ENCODE results near the gene RNGTT.
"Not testable (repeated sequence)": the region's sequence is repeated elsewhere in the genome, so short reads cannot be mapped to it uniquely, and the experiment has no call there.

Gene RNGTT

DNA sequence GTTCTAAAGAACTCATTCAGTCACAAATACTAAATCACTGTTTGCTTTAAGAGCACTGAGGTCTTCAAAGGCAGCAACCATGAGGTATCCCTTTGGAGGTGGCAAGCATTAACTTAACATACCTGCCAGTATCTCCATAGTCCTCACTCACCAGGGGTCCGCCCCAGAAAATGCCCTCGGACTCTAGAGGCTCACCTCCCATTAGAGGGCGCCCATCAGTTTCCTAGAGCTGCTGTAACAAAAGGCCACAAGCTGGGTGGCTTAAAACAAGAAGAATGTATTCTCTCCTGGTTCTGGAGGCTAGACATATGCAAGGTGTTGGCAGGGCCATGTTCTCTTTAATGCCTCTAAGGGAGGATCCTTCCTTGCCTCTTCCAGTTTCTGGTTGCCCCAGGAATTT, 12.0 kb upstream of the RNGTT start:
- no peak overlapping the region for H3K4me3 ChIP-seq (ENCODE audit: low read length)
- DNase-seq (ENCODE audit: low read depth, low spot score) = no peak

DNA sequence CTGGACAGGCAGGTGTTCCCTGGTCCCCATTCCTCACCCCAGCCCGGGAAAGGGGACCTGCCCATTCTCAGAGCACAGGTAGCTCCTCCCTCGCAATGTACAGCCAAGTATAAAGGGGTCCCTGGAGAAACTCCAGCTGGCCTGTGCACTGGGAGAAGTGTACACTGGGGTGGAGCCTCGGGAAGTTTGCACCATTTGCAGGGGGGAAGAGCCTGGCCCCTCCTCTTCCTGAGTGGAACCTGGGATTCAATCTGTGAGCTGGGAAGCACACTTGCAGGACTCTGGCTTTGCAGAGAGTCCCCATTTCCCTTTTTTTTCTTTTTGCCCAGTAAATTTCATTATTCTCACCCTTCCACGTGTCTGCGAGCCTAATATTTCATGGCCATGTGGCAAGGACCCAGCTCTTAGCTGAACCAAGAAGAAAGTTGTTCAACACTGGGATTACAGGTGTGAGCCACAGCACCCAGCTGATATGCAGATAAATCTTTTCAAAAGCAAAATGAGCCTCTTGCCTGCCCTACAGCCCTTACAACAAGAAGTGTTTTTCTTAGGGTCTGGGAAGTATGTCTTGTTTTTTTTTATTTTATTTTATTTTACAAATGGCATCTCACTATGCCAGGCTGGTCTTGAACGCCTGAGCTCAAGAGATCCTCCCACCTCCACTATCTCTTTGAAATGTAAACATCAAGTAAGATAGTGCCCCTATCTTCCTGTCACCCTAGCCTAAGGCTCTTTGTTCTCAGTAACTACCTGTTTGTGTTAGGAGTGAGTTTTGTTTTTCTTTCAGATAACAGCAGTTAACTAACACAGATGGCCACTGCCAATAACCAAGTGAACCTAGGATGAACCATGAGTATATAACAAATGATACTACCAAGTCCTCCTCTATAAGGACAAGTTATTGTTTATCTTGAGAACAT, 9.3 kb upstream of the RNGTT start:
- DNase-seq (ENCODE audit: low read depth, low spot score) = peak; percentile 27

DNA sequence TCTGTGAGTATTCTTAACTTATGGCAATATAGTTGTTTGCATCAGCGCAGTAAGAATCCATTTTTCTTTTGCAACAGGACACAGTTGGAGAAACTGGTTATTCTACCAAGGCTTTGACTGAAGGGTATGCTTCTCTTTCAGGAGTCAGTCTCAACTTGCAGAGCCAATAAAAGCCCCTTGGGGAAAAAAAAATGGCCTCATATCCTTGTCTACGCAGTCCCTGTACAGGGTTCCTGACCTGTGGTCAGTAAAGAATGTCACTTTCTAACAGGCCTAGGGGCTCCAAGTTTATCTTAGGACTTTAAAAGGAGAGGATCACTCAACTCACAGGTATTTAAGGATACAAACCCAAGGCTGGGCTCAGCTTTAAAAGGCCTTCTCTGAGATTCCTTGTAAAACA, 6.9 kb upstream of the RNGTT start:
- no peak for DNase-seq (ENCODE audit: low read depth, low spot score)
- H3K4me3 ChIP-seq (ENCODE audit: low read length) = no peak overlapping the region

More for the DNA sequence above, 9.3 kb upstream of the RNGTT start:
- H3K4me3 ChIP-seq (ENCODE audit: low read length) = no peak overlapping the region

DNA sequence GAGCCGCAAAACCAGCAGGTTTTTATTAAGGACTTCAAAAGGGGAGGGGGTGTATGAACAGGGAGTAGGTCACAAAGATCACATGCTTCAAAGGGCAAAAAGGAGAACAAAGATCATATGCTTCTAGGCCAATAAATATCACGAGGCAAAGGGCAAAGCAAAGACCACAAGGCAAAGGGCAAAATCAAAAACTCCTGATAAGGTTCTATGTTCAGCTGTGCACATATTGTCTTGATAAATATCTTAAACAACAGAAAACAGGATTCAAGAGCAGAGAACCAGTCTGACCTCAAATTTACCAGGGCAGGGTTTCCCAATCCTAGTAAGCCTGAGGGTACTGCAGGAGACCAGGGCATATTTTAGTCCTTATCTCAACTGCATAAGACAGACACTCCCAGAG, 5.8 kb upstream of the RNGTT start:
- not testable (repeated sequence) for DNase-seq (ENCODE audit: low read depth, low spot score); H3K4me3 ChIP-seq (ENCODE audit: low read length)

DNA sequence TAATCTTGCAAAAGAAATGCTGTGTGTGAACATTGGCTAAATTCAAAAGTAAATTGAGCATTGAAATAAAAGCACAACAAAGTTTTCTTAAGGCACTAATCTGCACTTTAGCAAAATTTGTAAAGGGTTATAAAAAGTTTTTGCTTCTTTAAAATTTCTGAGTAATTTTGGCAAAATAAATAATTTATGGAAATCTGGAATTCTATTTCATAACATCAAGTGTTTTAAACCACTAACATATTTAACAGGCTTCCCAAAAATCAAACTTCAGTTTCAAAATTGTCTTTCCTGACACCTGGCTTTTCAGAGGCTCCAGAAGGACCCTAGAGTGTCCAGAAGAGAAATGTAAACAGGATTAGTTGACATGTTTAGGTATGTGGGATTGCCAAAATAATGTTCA, 4.5 kb upstream of the RNGTT start:
- DNase-seq (ENCODE audit: low read depth, low spot score) = no peak
- H3K4me3 ChIP-seq (ENCODE audit: low read length) = no peak overlapping the region

DNA sequence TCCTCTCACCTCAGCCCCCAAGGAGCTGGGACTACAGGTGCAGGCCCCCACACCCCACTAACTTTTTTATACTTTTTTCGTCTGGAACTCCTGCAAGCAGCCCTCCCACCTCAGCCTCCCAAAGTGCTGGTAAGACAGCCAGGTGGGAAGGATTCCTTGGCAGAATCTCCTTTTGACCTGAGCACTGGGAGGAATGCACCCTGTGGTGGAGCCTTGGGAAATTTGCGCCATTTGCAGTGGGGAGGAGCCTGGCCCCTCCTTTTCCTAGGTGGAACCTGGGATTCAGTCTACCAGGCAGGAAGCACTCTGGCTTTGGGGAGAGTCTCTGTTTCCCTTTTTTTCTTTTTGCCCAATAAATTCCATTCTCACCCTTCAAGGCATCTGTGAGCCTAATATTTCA, 2.3 kb upstream of the RNGTT start:
- DNase-seq (ENCODE audit: low read depth, low spot score) = no peak
- no peak overlapping the region for H3K4me3 ChIP-seq (ENCODE audit: low read length)

DNA sequence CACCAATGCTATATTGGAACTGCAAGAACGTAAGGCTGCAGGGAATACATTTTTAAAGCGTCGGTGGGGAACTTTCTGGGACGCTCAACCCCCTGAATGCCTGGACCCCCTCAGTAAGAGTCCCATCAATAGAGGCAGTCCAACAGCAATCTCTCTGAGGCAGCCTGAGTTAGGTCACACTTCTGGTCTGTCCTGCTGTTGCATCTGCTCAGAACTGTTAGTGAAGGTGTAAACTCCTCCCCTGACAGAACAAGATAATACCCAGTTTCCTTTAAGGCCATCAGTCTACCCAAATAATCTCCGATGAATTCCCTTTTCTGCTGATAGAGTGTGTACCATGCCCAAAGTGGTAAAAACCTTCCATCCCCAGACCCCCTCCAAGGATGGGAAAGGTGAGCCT, 1.1 kb upstream of the RNGTT start:
- no peak for DNase-seq (ENCODE audit: low read depth, low spot score)
- peak overlapping the region; percentile 80 for H3K4me3 ChIP-seq (ENCODE audit: low read length)

DNA sequence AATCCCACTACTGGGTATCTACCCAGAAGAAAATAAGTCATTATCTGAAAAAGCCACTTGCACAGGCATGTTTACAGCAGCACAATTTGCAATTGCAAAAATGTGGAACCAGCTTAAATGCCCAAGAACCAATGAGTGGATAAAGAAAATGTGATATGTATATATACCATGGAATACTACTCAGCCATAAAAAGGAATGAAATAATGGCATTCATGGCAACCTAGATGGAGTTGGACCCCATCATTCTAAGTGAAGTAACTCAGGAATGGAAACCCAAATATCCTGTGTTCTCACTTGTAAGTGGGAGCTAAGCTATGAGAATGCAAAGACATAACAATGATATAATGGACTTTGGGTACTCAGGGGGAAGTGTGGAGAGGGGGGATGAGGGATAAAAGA, 4.6 kb downstream of the RNGTT start:
- no peak for DNase-seq (ENCODE audit: low read depth, low spot score)
- no peak overlapping the region for H3K4me3 ChIP-seq (ENCODE audit: low read length)

DNA sequence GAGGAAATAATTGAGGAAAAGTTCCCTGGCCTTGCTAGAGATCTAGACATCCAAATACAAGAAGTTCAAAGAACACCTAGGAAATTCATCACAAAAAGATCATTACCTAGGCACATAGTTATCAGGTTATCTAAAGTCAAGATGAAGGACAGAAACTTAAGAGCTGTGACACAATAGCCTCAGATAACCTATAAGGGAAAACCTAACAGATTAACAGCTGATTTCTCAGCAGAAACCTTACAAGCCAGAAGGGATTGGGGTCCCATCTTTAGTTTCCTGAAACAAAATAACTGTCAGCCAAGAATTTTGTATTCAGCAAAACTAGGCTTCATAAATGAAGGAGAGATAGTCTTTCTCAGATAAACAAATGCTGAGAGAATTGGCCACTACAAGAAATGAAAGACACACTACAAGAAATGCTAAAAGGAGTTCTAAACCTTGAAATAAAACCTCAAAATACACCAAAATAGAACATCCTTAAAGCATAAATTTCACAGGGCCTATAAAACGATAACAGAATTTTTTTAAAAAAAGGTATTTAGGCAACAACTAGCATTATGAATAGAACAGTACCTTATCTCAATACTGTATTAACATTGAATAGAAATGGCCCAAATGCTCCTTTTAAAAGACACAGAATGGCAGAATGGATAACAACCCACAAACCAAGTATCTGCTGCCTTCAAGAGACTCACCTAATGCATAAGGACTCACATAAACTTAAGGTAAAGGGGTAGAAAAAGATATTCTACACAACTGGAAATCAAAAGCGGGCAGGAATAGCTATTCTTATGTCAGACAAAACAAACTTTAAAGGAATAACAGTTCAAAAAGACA, 9.7 kb downstream of the RNGTT start:
- no peak for DNase-seq (ENCODE audit: low read depth, low spot score)
- no peak overlapping the region for H3K4me3 ChIP-seq (ENCODE audit: low read length)

DNA sequence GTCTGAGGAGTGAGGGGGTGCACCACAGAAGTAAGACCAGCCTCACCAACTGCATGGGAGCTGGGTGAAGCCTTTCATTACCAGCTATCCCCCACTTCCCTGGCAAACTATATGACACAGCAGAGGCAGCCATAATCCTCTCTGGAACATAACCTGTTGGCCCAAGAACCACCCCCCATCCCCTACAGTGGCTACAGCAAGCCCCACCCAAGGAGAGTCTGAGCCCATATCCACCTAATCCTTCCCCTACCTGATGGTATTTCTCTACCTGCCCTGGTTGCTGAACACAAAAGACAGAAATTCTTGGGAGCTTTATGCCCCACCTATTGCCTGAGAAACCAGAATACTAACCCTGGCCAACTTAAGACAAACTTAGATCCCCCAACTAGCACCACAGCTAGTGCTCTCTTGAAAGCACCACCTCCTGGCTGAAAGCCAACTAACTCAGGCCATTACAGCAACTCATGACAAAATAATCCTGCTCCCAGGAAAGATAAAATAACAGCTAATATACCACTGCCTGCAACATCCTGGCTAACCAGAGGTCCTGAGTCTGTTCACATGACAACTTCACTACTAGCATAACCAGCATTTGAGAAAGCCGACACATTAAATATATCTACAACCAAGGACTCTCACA, 11.2 kb downstream of the RNGTT start:
- no peak overlapping the region for H3K4me3 ChIP-seq (ENCODE audit: low read length)
- DNase-seq (ENCODE audit: low read depth, low spot score) = peak; percentile 21

DNA sequence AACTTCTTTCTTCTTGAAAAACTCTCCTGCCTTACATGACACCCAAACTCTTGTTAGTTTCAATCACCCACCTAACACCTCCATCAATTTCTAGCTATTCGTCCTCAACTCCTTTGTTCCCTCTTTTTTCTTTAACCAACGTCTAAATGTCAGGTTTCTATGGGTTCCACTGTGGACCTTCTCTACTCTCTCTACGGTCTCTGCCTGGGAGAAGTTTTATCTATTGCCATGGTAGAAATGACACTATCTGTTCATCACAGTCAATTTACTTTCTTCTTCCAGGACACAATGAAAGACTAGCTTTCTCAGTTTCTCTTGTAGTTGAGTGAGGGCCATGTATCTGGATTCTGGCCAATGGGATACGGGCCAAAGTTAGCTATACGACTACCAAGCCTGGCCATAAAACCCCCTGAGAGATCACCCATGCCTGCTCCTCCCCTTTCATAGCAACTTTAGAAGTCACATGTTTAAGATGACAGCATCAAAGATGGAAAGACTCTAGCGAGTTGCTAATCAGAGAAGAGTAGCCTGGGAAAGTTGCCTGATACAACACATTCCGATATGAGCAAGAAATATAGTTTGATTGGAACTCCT, 17.9 kb downstream of the RNGTT start:
- DNase-seq (ENCODE audit: low read depth, low spot score) = no peak

DNA sequence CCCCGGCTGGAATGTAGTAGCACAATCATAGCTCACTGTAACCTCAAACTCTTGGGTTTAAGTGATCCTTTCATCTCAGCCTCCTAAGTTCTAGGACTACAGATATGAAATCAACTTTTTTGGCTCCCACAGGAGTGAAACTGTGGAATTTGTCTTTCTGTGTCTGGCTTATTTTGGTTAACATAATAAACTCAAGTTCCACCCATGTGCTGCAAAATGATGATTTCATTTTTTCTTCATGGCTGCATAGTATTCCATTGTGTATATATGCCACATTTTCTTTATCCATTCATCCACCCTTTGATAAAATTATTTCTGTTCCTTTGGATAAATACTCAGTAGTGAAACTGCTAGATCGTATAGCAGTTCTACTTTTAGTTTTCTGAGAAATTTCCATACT, 29.9 kb downstream of the RNGTT start:
- no peak overlapping the region for H3K4me3 ChIP-seq (ENCODE audit: low read length)
- no peak for DNase-seq (ENCODE audit: low read depth, low spot score)

More for the DNA sequence above, 17.9 kb downstream of the RNGTT start:
- H3K4me3 ChIP-seq (ENCODE audit: low read length) = no peak overlapping the region

DNA sequence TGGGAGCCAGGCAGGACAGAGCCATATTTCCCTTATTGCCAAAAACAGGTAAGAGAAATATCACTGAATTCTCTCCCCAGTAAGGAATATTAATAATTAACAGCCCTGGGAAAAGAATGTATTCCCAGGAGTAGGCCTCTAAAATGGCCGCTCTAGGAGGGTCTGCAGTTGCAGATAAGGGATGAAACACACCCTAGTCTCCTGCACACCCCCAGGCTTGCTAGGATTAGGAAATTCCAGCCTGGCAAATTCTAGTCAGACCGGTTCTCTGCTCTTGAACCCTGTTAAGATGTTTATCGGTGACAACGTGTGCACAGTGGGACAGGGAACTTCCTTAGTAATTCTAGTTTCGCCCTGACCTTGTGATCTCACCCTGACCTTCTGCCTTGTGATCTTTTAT, 31.4 kb downstream of the RNGTT start:
- not testable (repeated sequence) for H3K4me3 ChIP-seq (ENCODE audit: low read length); DNase-seq (ENCODE audit: low read depth, low spot score)

DNA sequence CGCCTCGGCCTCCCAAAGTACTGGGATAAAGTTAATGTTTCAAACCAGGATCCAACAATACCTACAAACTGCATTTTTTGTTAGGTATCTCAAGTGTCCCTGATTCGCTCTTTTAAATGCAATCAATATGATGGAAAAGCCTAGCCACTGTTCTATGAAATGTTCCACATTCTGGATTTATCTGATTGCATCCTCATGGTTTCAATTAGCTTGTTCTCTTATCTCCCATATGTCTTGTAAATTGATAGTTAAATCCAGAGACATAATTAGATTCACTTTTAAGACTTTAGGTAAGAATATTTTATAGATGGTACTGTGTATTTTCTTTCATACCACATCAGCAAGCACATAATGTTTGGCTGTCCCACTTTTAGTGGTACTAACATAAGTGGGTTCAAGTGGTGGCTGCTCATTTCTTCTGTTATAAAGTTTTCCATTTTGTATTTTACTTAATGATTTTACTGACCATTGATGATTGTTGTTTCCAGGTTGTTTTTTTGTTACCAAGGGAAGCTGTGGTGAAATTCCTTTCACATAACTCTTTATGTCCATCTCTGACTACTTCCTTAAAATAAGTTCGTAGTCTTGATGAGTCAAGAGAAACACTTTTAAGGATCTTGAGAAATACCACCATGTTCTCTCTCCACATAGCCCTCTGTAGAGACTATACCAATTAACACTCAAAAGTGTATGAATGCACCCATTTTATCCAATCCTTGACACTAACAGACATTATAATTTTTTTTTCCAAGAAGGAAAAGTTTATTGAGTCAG, 40.5 kb downstream of the RNGTT start:
- DNase-seq (ENCODE audit: low read depth, low spot score) = no peak
- H3K4me3 ChIP-seq (ENCODE audit: low read length) = no peak overlapping the region

DNA sequence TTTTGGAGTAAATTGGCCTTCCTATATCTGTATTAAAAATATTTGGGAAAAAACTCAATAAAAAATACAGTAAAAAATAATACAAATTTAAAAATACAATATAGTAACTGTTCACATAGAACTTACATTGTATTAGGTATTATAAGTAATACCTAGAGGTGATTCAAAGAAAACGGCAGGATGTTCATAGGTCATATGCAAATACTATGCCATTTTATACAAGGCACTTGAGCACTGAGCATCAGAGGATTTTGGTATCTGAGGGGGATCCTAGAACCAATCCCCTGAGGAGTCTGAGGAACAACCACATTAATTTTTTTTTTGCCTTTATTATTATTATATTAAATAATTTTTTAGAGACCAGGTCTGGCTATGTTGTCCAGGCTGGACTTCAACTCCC, 41.7 kb downstream of the RNGTT start:
- no peak overlapping the region for H3K4me3 ChIP-seq (ENCODE audit: low read length)
- DNase-seq (ENCODE audit: low read depth, low spot score) = no peak

DNA sequence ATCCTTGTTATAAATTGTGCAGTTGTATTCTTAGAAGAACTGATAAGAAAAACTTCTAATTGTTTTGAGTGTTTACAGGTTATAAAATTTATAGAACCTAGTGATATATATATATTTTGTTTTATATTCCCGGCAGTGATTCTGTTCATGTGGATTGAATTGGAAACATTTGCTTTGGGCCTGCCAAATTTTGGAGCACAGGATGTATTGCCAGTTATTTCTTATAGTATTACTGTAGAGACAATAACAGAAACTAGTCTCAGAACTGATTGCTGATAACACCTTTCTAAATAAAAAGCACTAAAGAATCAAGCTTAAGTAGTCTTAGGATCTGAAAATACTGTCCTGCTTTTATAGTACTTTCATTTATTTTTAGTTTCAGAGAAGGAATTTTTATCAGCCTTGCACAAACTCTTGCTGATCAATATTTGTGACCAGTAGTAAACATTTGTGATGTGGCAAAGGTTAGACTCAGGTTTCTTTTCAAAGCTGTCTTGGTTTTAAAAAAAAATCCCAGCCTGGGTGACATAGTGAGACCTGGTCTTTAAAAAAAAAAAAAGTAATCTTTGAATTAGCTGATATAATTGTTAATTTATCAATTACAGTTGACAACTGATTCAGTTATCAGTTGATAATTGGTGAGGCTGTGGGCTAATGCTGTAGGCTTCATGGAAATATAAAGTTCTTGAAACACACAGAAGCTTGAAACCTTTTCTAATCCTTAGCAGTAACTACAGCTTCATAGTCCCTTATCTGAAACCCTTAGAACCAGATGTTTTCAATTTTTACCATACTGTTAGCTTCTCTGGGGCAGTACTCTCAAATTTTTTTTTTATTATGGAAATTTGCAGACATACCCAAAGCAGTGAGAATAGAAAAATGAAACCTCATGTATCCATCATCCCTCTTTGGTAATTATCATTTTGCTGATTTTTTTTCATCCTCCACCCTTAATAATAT, 42.4 kb downstream of the RNGTT start:
- DNase-seq (ENCODE audit: low read depth, low spot score) = no peak
- no peak overlapping the region for H3K4me3 ChIP-seq (ENCODE audit: low read length)

DNA sequence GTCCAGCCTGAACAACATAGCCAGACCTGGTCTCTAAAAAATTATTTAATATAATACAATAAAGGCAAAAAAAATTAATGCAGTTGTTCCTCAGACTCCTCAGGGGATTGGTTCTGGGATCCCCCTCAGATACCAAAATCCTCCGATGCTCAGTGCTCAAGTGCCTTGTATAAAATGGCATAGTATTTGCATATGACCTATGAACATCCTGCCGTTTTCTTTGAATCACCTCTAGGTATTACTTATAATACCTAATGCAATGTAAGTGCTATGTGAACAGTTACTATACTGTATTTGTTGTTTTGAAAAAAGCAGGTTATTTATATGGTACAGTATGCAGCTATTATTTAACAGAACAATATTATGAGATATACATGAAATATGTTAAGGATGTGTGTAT, 43.3 kb downstream of the RNGTT start:
- no peak for DNase-seq (ENCODE audit: low read depth, low spot score)
- H3K4me3 ChIP-seq (ENCODE audit: low read length) = no peak overlapping the region

DNA sequence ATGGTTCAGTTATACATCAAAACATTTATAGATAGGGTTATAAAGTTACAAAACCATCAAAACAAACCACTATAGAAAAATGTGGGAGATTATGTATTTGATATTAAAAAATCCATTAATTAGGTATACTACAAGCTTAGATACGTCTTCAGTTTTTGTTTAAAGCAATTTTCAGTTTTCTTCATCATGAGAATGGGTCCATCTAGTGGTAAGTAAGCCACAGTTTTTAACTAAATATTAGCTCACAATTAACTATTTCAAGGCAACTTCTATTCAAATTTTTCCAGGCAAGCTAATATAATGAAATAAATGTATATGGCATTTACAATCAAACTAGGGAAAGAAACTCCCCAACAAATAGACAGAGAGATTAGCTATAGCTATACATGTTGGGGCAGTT, 44.4 kb downstream of the RNGTT start:
- DNase-seq (ENCODE audit: low read depth, low spot score) = no peak
- H3K4me3 ChIP-seq (ENCODE audit: low read length) = no peak overlapping the region

Data from Jurkat, Clone E6-1 (cell line).